ENCODE results near the gene ITPRIP. TPM values are rescaled to one million over a fixed set of nuclear protein-coding genes. Genes with fewer than 3 reads are reported as not detected.

Gene ITPRIP
- total RNA-seq, 4 donors from 2014 or later = 22.6 to 58.2 (median 39.9) TPM

DNA sequence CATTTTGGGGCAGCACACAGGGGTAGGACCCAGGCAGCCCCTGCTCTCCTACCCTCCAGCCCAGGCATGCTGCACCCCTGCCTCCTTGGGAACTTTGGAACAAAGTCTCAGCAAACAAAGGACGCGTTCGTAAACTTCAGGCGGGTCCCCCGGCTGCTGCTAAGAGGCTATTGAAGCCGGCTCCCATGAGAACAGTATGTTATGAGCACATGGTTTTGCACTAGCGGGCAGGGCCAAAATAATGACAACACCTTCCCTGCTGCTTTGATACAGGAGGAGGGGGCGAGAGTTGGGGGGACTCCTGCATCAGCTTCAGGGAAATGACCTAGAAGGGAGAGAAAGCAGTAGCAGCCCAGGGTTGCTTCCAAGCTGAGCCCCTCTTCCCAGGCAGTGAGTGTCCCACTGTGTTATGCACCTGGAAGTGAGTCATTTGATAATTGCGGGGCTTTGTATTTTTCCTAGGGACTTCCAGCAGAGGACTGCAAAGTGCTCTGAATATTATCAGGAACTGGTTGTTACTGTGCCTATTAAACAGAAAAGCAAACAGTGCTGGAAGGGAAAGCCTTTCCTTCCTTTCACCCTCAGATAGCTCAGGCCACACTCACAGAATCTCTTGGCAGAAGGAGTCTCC, 6.9 kb downstream of the ITPRIP start:
- no peak for DNase-seq (ENCODE audit: low spot score in 2 of 2)
- Histone ChIP-seq H3K4me3 (peak overlapping the region in 1 of 4 donors; percentile 5), H3K27ac (peak overlapping the region; percentile 79 to 98 (median 92)), H3K4me1 (peaks cover 3 to 100% (median 97%) of the 10 kb centered on the region in 4 donors), H3K36me3 (no peaks in the 10 kb centered on the region), H3K9me3 (no peaks in the 10 kb centered on the region), H3K27me3 (no peaks in the 10 kb centered on the region)
- WGBS, 2 donors = 6 to 21% methylated on average over 9 of the region's 9 CpGs
- TF ChIP-seq, protein P1, sequence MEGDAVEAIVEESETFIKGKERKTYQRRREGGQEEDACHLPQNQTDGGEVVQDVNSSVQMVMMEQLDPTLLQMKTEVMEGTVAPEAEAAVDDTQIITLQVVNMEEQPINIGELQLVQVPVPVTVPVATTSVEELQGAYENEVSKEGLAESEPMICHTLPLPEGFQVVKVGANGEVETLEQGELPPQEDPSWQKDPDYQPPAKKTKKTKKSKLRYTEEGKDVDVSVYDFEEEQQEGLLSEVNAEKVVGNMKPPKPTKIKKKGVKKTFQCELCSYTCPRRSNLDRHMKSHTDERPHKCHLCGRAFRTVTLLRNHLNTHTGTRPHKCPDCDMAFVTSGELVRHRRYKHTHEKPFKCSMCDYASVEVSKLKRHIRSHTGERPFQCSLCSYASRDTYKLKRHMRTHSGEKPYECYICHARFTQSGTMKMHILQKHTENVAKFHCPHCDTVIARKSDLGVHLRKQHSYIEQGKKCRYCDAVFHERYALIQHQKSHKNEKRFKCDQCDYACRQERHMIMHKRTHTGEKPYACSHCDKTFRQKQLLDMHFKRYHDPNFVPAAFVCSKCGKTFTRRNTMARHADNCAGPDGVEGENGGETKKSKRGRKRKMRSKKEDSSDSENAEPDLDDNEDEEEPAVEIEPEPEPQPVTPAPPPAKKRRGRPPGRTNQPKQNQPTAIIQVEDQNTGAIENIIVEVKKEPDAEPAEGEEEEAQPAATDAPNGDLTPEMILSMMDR (IDR thresholded peaks at IDR 0.05) = no peak
- TF ChIP-seq EP300 (IDR thresholded peaks at IDR 0.05) (peak in 1 of 2 donors; percentile 83), POLR2A (IDR thresholded peaks at IDR 0.05) (no peak)

DNA sequence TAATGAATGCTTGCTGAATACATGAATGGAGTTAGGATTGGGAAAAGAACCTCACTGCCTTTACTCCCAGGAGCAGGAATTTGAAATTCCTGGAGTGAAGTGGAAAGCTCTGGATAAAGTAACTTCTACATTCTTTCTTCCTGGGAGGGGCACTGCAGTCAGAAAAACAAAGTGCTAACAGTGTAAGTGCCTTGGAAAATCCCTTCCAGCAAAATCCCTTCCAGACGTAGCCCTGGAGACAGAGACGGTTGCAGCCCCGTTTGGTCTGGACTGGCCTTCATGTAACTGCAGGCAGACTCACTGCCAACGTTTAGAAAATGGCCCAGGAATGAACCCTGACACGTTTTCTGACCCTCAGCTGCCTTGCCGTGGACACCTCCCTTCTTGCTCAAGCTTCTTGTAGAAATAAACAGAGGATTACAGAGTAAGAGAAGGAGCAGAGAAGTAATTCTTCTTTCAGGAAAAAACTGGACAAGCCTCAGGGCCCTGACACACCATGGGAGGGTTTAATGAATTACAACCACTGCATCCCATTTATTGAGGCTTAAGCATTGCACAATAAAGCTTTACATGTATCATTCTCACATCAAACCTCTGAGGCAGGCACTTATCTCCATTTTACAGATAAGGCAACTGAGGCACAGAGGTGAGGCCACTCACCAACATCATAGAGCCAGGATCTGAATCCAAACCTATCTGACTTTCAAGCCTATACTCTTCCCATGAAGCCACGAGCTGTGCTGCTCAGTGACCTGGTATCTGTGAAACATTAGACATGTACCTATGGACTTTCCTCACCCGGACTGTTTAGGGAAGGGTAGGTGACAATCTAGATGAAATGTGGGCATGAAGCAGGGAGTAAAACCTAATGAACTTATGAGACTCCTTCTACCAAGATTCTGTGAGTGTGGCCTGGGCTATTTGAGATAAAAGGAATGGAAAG, 7.8 kb downstream of the ITPRIP start:
- TF ChIP-seq POLR2A (IDR thresholded peaks at IDR 0.05) (peak in 1 of 2 donors; percentile 36), EP300 (IDR thresholded peaks at IDR 0.05) (peak; percentile 39 to 93)
- TF ChIP-seq, protein P1 (IDR thresholded peaks at IDR 0.05) = no peak
- Histone ChIP-seq H3K27ac (peak overlapping the region; percentile 79 to 98 (median 92)), H3K9me3 (no peaks in the 10 kb centered on the region), H3K27me3 (no peaks in the 10 kb centered on the region), H3K4me3 (no peak overlapping the region), H3K36me3 (no peaks in the 10 kb centered on the region), H3K4me1 (peaks cover 3 to 100% (median 97%) of the 10 kb centered on the region in 4 donors)
- DNase-seq (ENCODE audit: low spot score in 2 of 2) = peak; percentile 69 to 79
- WGBS, 2 donors = 18% methylated on average over 8 of the region's 8 CpGs

DNA sequence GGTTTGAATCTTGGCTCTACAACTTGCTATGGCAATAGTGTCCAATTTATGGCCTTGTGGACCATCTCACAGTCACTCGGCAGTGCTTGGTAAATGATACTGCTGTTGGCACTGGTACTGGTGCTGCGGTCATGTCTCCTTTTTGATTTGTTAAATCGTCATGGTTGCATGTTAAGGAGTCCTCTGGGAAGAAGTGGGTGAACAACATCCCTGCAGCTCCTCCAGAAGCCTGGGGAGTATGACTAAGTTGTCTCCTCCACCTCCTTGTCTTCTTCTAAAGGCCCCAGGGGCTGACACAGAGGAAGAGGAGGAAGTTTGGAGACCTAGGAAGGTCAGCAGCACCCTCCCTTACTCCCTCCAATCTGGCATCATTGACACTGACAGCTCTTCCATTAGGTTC, 8.5 kb downstream of the ITPRIP start:
- TF ChIP-seq POLR2A (IDR thresholded peaks at IDR 0.05) (no peak), EP300 (IDR thresholded peaks at IDR 0.05) (no peak)
- TF ChIP-seq, protein P1 (IDR thresholded peaks at IDR 0.05) = no peak
- H3K4me3 ChIP-seq = peak overlapping the region in 3 of 4 donors; percentile 8 to 36 (median 11)
- no peaks in the 10 kb centered on the region for H3K36me3 ChIP-seq
- no peak for DNase-seq (ENCODE audit: low spot score in 2 of 2)
- no peaks in the 10 kb centered on the region for H3K9me3 ChIP-seq
- H3K27ac ChIP-seq = peak overlapping the region; percentile 79 to 98 (median 92)
- peaks cover 3 to 100% (median 98%) of the 10 kb centered on the region in 4 donors for H3K4me1 ChIP-seq
- no peaks in the 10 kb centered on the region for H3K27me3 ChIP-seq
- 22 to 35% methylated on average over 3 of the region's 3 CpGs for WGBS, 2 donors

DNA sequence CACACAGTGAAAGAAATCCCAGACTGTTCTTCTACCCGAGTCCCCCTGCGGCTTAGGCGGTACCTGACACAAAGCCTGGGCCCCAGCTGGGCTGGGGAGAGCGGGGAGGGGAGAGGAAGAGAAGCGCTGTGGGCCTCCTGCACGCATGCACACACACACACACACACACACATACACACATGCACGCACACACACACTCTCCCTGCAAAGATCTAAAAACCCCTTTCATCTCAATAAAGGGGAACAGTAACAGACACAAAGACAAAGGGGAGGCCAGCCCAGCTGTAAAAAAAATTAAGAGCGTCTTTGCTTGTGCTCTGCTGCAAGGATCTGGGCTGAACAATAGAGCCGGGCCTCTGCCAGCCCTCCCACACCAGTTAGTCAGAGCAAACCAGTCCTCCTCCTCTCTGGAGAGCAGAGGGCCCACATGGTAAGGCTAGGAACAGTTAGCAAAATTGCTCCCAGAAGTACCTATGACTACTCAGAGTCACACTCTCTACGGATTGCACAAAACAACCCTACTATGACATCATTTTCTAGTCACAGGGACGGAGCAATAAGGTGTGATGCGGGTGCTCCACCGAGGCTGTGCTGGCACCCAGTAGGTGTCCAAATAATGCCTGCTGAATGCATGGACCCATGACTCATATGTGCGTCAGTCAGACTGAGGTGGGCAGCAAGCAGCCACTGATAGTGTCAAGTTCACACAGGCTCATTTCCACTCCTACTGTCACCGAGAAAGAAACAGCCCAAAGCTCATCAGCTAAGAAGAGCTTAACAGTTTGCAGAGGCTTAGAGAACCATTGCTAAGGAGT, 9.2 kb downstream of the ITPRIP start:
- H3K4me1 ChIP-seq = peaks cover 3 to 100% (median 99%) of the 10 kb centered on the region in 4 donors
- 8% methylated on average over 14 to 15 of the region's 15 CpGs for WGBS, 2 donors
- no peak for DNase-seq (ENCODE audit: low spot score in 2 of 2)

More for the DNA sequence above, 9.2 kb downstream of the ITPRIP start:
- Histone ChIP-seq H3K27ac (peak overlapping the region; percentile 79 to 98 (median 92)), H3K27me3 (no peaks in the 10 kb centered on the region), H3K36me3 (no peaks in the 10 kb centered on the region), H3K4me3 (peak overlapping the region; percentile 5 to 36 (median 12)), H3K9me3 (no peaks in the 10 kb centered on the region)
- TF ChIP-seq POLR2A (IDR thresholded peaks at IDR 0.05) (peak in 1 of 2 donors; percentile 12), EP300 (IDR thresholded peaks at IDR 0.05) (peak; percentile 21 to 89)
- TF ChIP-seq, protein P1 (IDR thresholded peaks at IDR 0.05) = no peak

Data from tibial nerve (tissue), 4 donors.